ENCODE data around the gene RASGEF1C. TPM values are rescaled to one million over a fixed set of nuclear protein-coding genes. Genes with fewer than 3 reads are reported as not detected.

The RASGEF1C gene
- total RNA-seq, 1 experiment from 2014 or later = 0.29 TPM

DNA sequence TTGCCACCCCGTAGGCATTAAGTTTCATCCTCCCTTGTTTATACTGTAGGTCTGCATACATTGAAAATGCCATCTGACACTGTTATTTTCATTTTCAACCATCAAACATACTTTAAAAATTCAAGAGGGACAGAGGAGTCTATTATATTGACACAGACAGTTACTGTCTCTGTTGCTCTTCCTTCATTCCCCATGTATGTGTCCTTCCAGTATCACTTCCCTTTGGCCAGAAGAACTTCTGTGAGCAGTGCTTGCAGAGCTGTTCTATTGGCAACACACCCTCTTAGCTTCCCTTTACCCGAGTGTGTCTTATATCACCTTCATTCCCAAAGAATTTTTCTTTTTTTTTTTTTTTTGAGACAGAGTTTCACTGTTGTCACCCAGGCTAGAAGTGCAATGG, 42.8 kb downstream of the RASGEF1C start:
- H3K9me3 ChIP-seq (ENCODE audit: low read length) = no peaks in the 10 kb centered on the region
- no TSS peak for BruUV-seq (replicated peaks)
- TF ChIP-seq EZH2 (IDR thresholded peaks at IDR 0.05; ENCODE audit: low read length, unreplicated experiment) = no peak
- TF ChIP-seq, protein P1, sequence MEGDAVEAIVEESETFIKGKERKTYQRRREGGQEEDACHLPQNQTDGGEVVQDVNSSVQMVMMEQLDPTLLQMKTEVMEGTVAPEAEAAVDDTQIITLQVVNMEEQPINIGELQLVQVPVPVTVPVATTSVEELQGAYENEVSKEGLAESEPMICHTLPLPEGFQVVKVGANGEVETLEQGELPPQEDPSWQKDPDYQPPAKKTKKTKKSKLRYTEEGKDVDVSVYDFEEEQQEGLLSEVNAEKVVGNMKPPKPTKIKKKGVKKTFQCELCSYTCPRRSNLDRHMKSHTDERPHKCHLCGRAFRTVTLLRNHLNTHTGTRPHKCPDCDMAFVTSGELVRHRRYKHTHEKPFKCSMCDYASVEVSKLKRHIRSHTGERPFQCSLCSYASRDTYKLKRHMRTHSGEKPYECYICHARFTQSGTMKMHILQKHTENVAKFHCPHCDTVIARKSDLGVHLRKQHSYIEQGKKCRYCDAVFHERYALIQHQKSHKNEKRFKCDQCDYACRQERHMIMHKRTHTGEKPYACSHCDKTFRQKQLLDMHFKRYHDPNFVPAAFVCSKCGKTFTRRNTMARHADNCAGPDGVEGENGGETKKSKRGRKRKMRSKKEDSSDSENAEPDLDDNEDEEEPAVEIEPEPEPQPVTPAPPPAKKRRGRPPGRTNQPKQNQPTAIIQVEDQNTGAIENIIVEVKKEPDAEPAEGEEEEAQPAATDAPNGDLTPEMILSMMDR (conservative IDR thresholded peaks at IDR 0.05; ENCODE audit: low read depth, low read length) = no peak
- TF ChIP-seq EZH2phosphoT487 (IDR thresholded peaks at IDR 0.05; ENCODE audit: borderline replicate concordance, low read length) = no peak

DNA sequence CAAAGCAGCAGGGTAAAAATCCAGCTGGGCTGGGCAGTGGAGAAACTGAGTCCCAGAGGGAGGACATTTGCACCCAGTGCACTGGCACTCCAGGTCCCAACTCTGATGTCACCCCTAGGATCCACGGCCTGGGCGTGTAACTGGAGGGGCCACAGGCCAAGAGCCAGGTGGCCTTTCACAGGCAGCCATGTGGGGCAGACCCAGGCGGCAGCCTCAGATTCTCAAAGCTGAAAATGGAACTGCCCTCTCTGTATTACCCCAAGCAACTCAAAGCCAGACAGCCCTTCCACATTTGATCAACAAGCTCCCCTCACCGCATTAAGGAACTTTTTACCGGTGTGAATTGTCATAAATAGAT, 46.7 kb downstream of the RASGEF1C start:
- H3F3A ChIP-seq (ENCODE audit: low read length, unreplicated experiment) = no peaks in the 10 kb centered on the region
- ChIA-PET CTCF (no interaction called here), POLR2A (ENCODE audit: unreplicated experiment) (no interaction called here)
- no peaks in the 10 kb centered on the region for H4K20me1 ChIP-seq (ENCODE audit: low read length)
- no peaks in the 10 kb centered on the region for H3K4me1 ChIP-seq (ENCODE audit: insufficient read depth, low read length)
- H3K36me3 ChIP-seq (ENCODE audit: low read depth, low read length) = no peaks in the 10 kb centered on the region
- H3K79me2 ChIP-seq (ENCODE audit: low read length) = no peaks in the 10 kb centered on the region
- H3K27me3 ChIP-seq (ENCODE audit: low read length) = peaks cover 14% of the 10 kb centered on the region; the same call in 1 of the 2 replicates
- DNase-seq (no peak), ATAC-seq (no peak)
- BruUV-seq (replicated peaks) = no TSS peak
- H3K4me3 ChIP-seq (ENCODE audit: low read length) = no peak overlapping the region
- intact Hi-C loops (cut with micrococcal nuclease) = no loop called here
- no peaks in the 10 kb centered on the region for H3K9me2 ChIP-seq (replicated peaks; ENCODE audit: low read length)
- H3K27ac ChIP-seq (ENCODE audit: low read length) = no peak overlapping the region
- TF ChIP-seq EZH2 (IDR thresholded peaks at IDR 0.05; ENCODE audit: low read length, unreplicated experiment) (no peak), EZH2phosphoT487 (IDR thresholded peaks at IDR 0.05; ENCODE audit: borderline replicate concordance, low read length) (no peak)
- TF ChIP-seq, protein P1 (conservative IDR thresholded peaks at IDR 0.05; ENCODE audit: low read depth, low read length) = no peak
- no peak overlapping the region for H3K4me2 ChIP-seq (ENCODE audit: low read length)
- no peaks in the 10 kb centered on the region for H3K9me3 ChIP-seq (ENCODE audit: low read length)
- no peak overlapping the region for H3K9ac ChIP-seq (ENCODE audit: low read length)
- no peak overlapping the region for H2AFZ ChIP-seq (ENCODE audit: low read length)

More for the DNA sequence above, 42.8 kb downstream of the RASGEF1C start:
- DNase-seq = no peak
- Histone ChIP-seq H3K27me3 (ENCODE audit: low read length) (peaks cover 14% of the 10 kb centered on the region; the same call in 1 of the 2 replicates), H3K4me3 (ENCODE audit: low read length) (no peak overlapping the region), H3K79me2 (ENCODE audit: low read length) (no peaks in the 10 kb centered on the region), H3K4me1 (ENCODE audit: insufficient read depth, low read length) (no peaks in the 10 kb centered on the region), H3K9me2 (replicated peaks; ENCODE audit: low read length) (no peaks in the 10 kb centered on the region), H3F3A (ENCODE audit: low read length, unreplicated experiment) (no peaks in the 10 kb centered on the region), H2AFZ (ENCODE audit: low read length) (no peak overlapping the region), H3K4me2 (ENCODE audit: low read length) (no peak overlapping the region), H3K9ac (ENCODE audit: low read length) (no peak overlapping the region), H4K20me1 (ENCODE audit: low read length) (no peaks in the 10 kb centered on the region), H3K36me3 (ENCODE audit: low read depth, low read length) (no peaks in the 10 kb centered on the region), H3K27ac (ENCODE audit: low read length) (no peak overlapping the region)
- intact Hi-C loops (cut with micrococcal nuclease) = no loop called here
- POLR2A ChIA-PET (ENCODE audit: unreplicated experiment) = no interaction called here
- no peak for ATAC-seq
- CTCF ChIA-PET = no interaction called here

DNA sequence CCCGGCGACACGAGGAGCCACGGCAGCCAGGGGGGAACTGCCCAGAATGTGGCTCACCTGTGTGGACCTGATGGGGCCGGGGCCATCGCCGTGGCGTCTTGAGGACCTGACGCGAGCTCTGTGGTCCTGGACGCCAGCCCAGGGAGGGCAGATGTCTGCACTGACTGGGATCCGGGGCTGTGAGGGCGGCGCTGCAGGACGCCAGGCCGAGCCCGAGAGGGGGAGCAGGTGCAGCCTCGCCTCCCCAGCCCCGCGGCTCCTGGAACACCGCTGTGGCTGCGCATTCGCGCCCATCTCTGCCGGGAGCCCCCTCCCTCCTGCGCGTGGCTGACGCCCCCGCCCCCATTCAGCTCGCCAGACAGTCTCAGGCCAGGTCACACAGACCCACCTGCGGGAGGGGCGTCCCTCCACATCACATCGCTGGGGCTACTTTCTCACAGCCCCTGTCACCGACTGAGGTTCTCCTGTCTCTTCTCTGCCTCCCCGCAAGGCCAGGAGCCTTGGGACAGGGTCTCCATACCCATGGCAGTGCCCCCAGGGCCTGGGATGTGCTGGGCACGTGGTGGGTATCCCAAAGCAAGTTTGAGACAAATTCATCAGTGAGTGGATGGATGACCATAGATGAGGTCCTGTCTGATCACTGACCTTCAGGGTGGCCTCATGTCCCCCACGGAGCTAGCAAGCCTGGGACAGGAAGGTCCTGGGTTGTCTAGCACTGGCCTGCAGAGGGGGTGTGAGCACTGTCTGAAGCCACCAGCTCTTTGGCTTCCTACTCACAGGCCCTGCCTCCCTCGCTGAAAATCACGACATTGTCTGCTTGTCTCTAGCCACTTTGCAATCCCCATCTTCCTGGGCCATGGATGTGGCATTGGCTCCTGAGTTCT, 47.3 kb downstream of the RASGEF1C start:
- Histone ChIP-seq H3K4me2 (ENCODE audit: low read length) (no peak overlapping the region), H3K27ac (ENCODE audit: low read length) (no peak overlapping the region), H3K79me2 (ENCODE audit: low read length) (no peaks in the 10 kb centered on the region), H3K4me1 (ENCODE audit: insufficient read depth, low read length) (no peaks in the 10 kb centered on the region), H3K36me3 (ENCODE audit: low read depth, low read length) (no peaks in the 10 kb centered on the region), H3F3A (ENCODE audit: low read length, unreplicated experiment) (no peaks in the 10 kb centered on the region), H3K4me3 (ENCODE audit: low read length) (no peak overlapping the region), H2AFZ (ENCODE audit: low read length) (no peak overlapping the region), H3K9ac (ENCODE audit: low read length) (no peak overlapping the region), H4K20me1 (ENCODE audit: low read length) (no peaks in the 10 kb centered on the region), H3K9me3 (ENCODE audit: low read length) (no peaks in the 10 kb centered on the region), H3K27me3 (ENCODE audit: low read length) (peaks cover 14% of the 10 kb centered on the region; the same call in 1 of the 2 replicates), H3K9me2 (replicated peaks; ENCODE audit: low read length) (no peaks in the 10 kb centered on the region)
- ChIA-PET CTCF (no interaction called here), POLR2A (ENCODE audit: unreplicated experiment) (no interaction called here)
- intact Hi-C loops (cut with micrococcal nuclease) = no loop called here
- ATAC-seq = no peak
- no TSS peak for BruUV-seq (replicated peaks)
- no peak for DNase-seq
- TF ChIP-seq EZH2phosphoT487 (IDR thresholded peaks at IDR 0.05; ENCODE audit: borderline replicate concordance, low read length) (no peak), EZH2 (IDR thresholded peaks at IDR 0.05; ENCODE audit: low read length, unreplicated experiment) (no peak)
- TF ChIP-seq, protein P1 (conservative IDR thresholded peaks at IDR 0.05; ENCODE audit: low read depth, low read length) = no peak

Measured in PC-3 (cell line).